ENCODE measurements around the gene LHB. TPM values are rescaled to one million over a fixed set of nuclear protein-coding genes. Genes with fewer than 3 reads are reported as not detected.
A peak's percentile ranks its signal among the peaks of the same experiment; 100 is the strongest.
"Not testable (repeated sequence)": the region's sequence is repeated elsewhere in the genome, so short reads cannot be mapped to it uniquely, and the experiment has no call there.

Gene LHB
- total RNA-seq, 1 experiment from 2014 or later, result not detected

GRCh38 chr19:49036815-49037214 lies 19.9 kb upstream of the LHB start, which contains the start of gene CGB1:
Gene CGB1 (minus strand): TSS chr19:49036895. CDS start chr19:49036711, 184 bp downstream.
- H2BK5ac ChIP-seq (ENCODE audit: insufficient read length, low read length); H2BK120ac ChIP-seq (ENCODE audit: low read depth, low read length, poor library complexity, severe bottlenecking); H3K9me3 Mint-ChIP-seq; H3K4me1 ChIP-seq (ENCODE audit: insufficient read depth, low read length); H3K4me1 Mint-ChIP-seq; H3K9ac ChIP-seq (ENCODE audit: extremely low read depth, insufficient read length, low read length); H3K4me3 Mint-ChIP-seq; H4K5ac ChIP-seq (ENCODE audit: insufficient read length, low read depth, low read length); H3K79me1 ChIP-seq (ENCODE audit: insufficient read depth, low read depth, low read length, poor library complexity, severe bottlenecking); H3K27ac ChIP-seq (ENCODE audit: insufficient read length, low read depth, low read length); H2BK15ac ChIP-seq (ENCODE audit: low read depth, low read length); H3K4ac ChIP-seq (ENCODE audit: low read depth, low read length); H3K36me3 Mint-ChIP-seq (ENCODE audit: insufficient read depth in 1 of 3, low read depth in 3 of 3); H4K91ac ChIP-seq (ENCODE audit: insufficient read length, low read depth, low read length); H3K56ac ChIP-seq (ENCODE audit: insufficient read length, low read depth, low read length); H3K23ac ChIP-seq (ENCODE audit: insufficient read length, low read depth, low read length); H3K79me2 ChIP-seq (ENCODE audit: insufficient read depth, low read length); H2AK5ac ChIP-seq (ENCODE audit: insufficient read length, low read length); H3K23me2 ChIP-seq (ENCODE audit: insufficient read length, low read depth, low read length, poor library complexity, severe bottlenecking); H4K8ac ChIP-seq (replicated peaks; ENCODE audit: insufficient read length, low read depth, low read length); H3K4me2 ChIP-seq (ENCODE audit: insufficient read depth, insufficient read length, low read length); H2BK12ac ChIP-seq (ENCODE audit: insufficient read length, low read depth, low read length); H3K27ac Mint-ChIP-seq; H3K14ac ChIP-seq (ENCODE audit: insufficient read depth, low read length); H2BK20ac ChIP-seq (ENCODE audit: low read depth, low read length, poor library complexity, severe bottlenecking); H2AFZ ChIP-seq (ENCODE audit: low read length); H4K20me1 ChIP-seq (ENCODE audit: control insufficient read depth, insufficient read depth, insufficient read length); H3K18ac ChIP-seq (ENCODE audit: insufficient read length, low read depth, low read length); H3T11ph ChIP-seq (ENCODE audit: low read length); H3K27me3 ChIP-seq (ENCODE audit: insufficient read depth, low read length); H3K9me3 ChIP-seq (ENCODE audit: control insufficient read depth, low read depth, low read length): not testable (repeated sequence)
- H3K27me3 Mint-ChIP-seq (ENCODE audit: low read depth), result peaks cover 21% of the 10 kb centered on the region
- peak; percentile 88 for TF ChIP-seq CTCF (conservative IDR thresholded peaks at IDR 0.05)
- no CpG with 5 or more reads among the region's 18 CpGs for WGBS (ENCODE audit: extremely low coverage, insufficient read length, low lambda C conversion rate)
- DNase-seq, result peak; percentile 77
